ENCODE results near the gene LPCAT2.

The LPCAT2 gene

GRCh38 chr16:55570159-55570558 is 61.3 kb downstream of the LPCAT2 start:
- TF ChIP-seq POU2F2 (IDR thresholded peaks at IDR 0.05; ENCODE audit: low read depth, low read length) (no peak), PAX5 (IDR thresholded peaks at IDR 0.05; ENCODE audit: insufficient read depth, low read length, severe bottlenecking) (no peak), POLR2A (IDR thresholded peaks at IDR 0.05; ENCODE audit: low read depth, low read length) (no peak), TAF1 (IDR thresholded peaks at IDR 0.05; ENCODE audit: low read depth, low read length) (no peak), SPI1 (IDR thresholded peaks at IDR 0.05; ENCODE audit: low read depth, low read length) (no peak), POLR2AphosphoS5 (IDR thresholded peaks at IDR 0.05; ENCODE audit: low read depth, low read length) (no peak)
- FAIRE-seq = no peak
- no peak for DNase-seq (ENCODE audit: insufficient read length, low spot score)

- DNase-seq (ENCODE audit: insufficient read length, low spot score) = no peak
- TF ChIP-seq TAF1 (IDR thresholded peaks at IDR 0.05; ENCODE audit: low read depth, low read length) (no peak), POU2F2 (IDR thresholded peaks at IDR 0.05; ENCODE audit: low read depth, low read length) (no peak)
- FAIRE-seq = no peak
Measured at GRCh38 chr16:55571191-55571897, 62.5 kb downstream of the LPCAT2 start.

- TF ChIP-seq POLR2AphosphoS5 (IDR thresholded peaks at IDR 0.05; ENCODE audit: low read depth, low read length) (no peak), PAX5 (IDR thresholded peaks at IDR 0.05; ENCODE audit: insufficient read depth, low read length, severe bottlenecking) (no peak), POLR2A (IDR thresholded peaks at IDR 0.05; ENCODE audit: low read depth, low read length) (no peak), POU2F2 (IDR thresholded peaks at IDR 0.05; ENCODE audit: low read depth, low read length) (no peak), SPI1 (IDR thresholded peaks at IDR 0.05; ENCODE audit: low read depth, low read length) (no peak), TAF1 (IDR thresholded peaks at IDR 0.05; ENCODE audit: low read depth, low read length) (no peak)
- FAIRE-seq = no peak
Measured at GRCh38 chr16:55572439-55572838, 63.6 kb downstream of the LPCAT2 start.

GRCh38 chr16:55574811-55575210 is 65.9 kb downstream of the LPCAT2 start:
- no peak for FAIRE-seq
- DNase-seq (ENCODE audit: insufficient read length, low spot score) = no peak

More at GRCh38 chr16:55572439-55572838, 63.6 kb downstream of the LPCAT2 start:
- no peak for DNase-seq (ENCODE audit: insufficient read length, low spot score)

GRCh38 chr16:55575496-55575895 is 66.6 kb downstream of the LPCAT2 start:
- DNase-seq (ENCODE audit: insufficient read length, low spot score) (no peak), FAIRE-seq (no peak)
- TF ChIP-seq SPI1 (IDR thresholded peaks at IDR 0.05; ENCODE audit: low read depth, low read length) (no peak), POLR2AphosphoS5 (IDR thresholded peaks at IDR 0.05; ENCODE audit: low read depth, low read length) (no peak), POU2F2 (IDR thresholded peaks at IDR 0.05; ENCODE audit: low read depth, low read length) (no peak), TAF1 (IDR thresholded peaks at IDR 0.05; ENCODE audit: low read depth, low read length) (no peak), POLR2A (IDR thresholded peaks at IDR 0.05; ENCODE audit: low read depth, low read length) (no peak), PAX5 (IDR thresholded peaks at IDR 0.05; ENCODE audit: insufficient read depth, low read length, severe bottlenecking) (no peak)

More at GRCh38 chr16:55574811-55575210, 65.9 kb downstream of the LPCAT2 start:
- TF ChIP-seq PAX5 (IDR thresholded peaks at IDR 0.05; ENCODE audit: insufficient read depth, low read length, severe bottlenecking) = no peak
- no peak for TF ChIP-seq TAF1 (IDR thresholded peaks at IDR 0.05; ENCODE audit: low read depth, low read length)
- no peak for TF ChIP-seq SPI1 (IDR thresholded peaks at IDR 0.05; ENCODE audit: low read depth, low read length)

GRCh38 chr16:55576384-55576783 is 67.5 kb downstream of the LPCAT2 start:
- TF ChIP-seq POU2F2 (IDR thresholded peaks at IDR 0.05; ENCODE audit: low read depth, low read length) = no peak

GRCh38 chr16:55577887-55578286 is 69.0 kb downstream of the LPCAT2 start:
- DNase-seq (ENCODE audit: insufficient read length, low spot score) = no peak
- TF ChIP-seq POLR2A (IDR thresholded peaks at IDR 0.05; ENCODE audit: low read depth, low read length) = no peak
- no peak for TF ChIP-seq TAF1 (IDR thresholded peaks at IDR 0.05; ENCODE audit: low read depth, low read length)
- no peak for TF ChIP-seq POU2F2 (IDR thresholded peaks at IDR 0.05; ENCODE audit: low read depth, low read length)
- TF ChIP-seq SPI1 (IDR thresholded peaks at IDR 0.05; ENCODE audit: low read depth, low read length) = no peak
- TF ChIP-seq POLR2AphosphoS5 (IDR thresholded peaks at IDR 0.05; ENCODE audit: low read depth, low read length) = no peak
- TF ChIP-seq PAX5 (IDR thresholded peaks at IDR 0.05; ENCODE audit: insufficient read depth, low read length, severe bottlenecking) = no peak
- FAIRE-seq = no peak

More at GRCh38 chr16:55576384-55576783, 67.5 kb downstream of the LPCAT2 start:
- DNase-seq (ENCODE audit: insufficient read length, low spot score) (no peak), FAIRE-seq (no peak)

- DNase-seq (ENCODE audit: insufficient read length, low spot score) (no peak), FAIRE-seq (no peak)
Measured at GRCh38 chr16:55585631-55586030, 76.8 kb downstream of the LPCAT2 start.

GRCh38 chr16:55588799-55589198 is 79.9 kb downstream of the LPCAT2 start:
- no peak for FAIRE-seq
- TF ChIP-seq TAF1 (IDR thresholded peaks at IDR 0.05; ENCODE audit: low read depth, low read length) (no peak), POLR2A (IDR thresholded peaks at IDR 0.05; ENCODE audit: low read depth, low read length) (no peak), POLR2AphosphoS5 (IDR thresholded peaks at IDR 0.05; ENCODE audit: low read depth, low read length) (no peak), SPI1 (IDR thresholded peaks at IDR 0.05; ENCODE audit: low read depth, low read length) (no peak), POU2F2 (IDR thresholded peaks at IDR 0.05; ENCODE audit: low read depth, low read length) (no peak), PAX5 (IDR thresholded peaks at IDR 0.05; ENCODE audit: insufficient read depth, low read length, severe bottlenecking) (no peak)
- DNase-seq (ENCODE audit: insufficient read length, low spot score) = no peak

More at GRCh38 chr16:55585631-55586030, 76.8 kb downstream of the LPCAT2 start:
- no peak for TF ChIP-seq SPI1 (IDR thresholded peaks at IDR 0.05; ENCODE audit: low read depth, low read length)
- TF ChIP-seq POU2F2 (IDR thresholded peaks at IDR 0.05; ENCODE audit: low read depth, low read length) = no peak
- no peak for TF ChIP-seq PAX5 (IDR thresholded peaks at IDR 0.05; ENCODE audit: insufficient read depth, low read length, severe bottlenecking)
- TF ChIP-seq TAF1 (IDR thresholded peaks at IDR 0.05; ENCODE audit: low read depth, low read length) = no peak
- TF ChIP-seq POLR2AphosphoS5 (IDR thresholded peaks at IDR 0.05; ENCODE audit: low read depth, low read length) = no peak
- TF ChIP-seq POLR2A (IDR thresholded peaks at IDR 0.05; ENCODE audit: low read depth, low read length) = no peak

GRCh38 chr16:55592306-55592705 is 83.4 kb downstream of the LPCAT2 start:
- no peak for TF ChIP-seq TAF1 (IDR thresholded peaks at IDR 0.05; ENCODE audit: low read depth, low read length)
- TF ChIP-seq PAX5 (IDR thresholded peaks at IDR 0.05; ENCODE audit: insufficient read depth, low read length, severe bottlenecking) = no peak
- no peak for TF ChIP-seq SPI1 (IDR thresholded peaks at IDR 0.05; ENCODE audit: low read depth, low read length)
- TF ChIP-seq POLR2AphosphoS5 (IDR thresholded peaks at IDR 0.05; ENCODE audit: low read depth, low read length) = no peak
- no peak for TF ChIP-seq POLR2A (IDR thresholded peaks at IDR 0.05; ENCODE audit: low read depth, low read length)
- no peak for TF ChIP-seq POU2F2 (IDR thresholded peaks at IDR 0.05; ENCODE audit: low read depth, low read length)
- DNase-seq (ENCODE audit: insufficient read length, low spot score) = no peak
- FAIRE-seq = no peak

Measured in GM12891 (cell line).